Brain pericyte (primary cell): ENCODE measurements around the gene TMEM38A.
"Not testable (repeated sequence)": the region's sequence is repeated elsewhere in the genome, so short reads cannot be mapped to it uniquely, and the experiment has no call there.

Experiments used
- DNase-seq: peaks from one replicate; pipeline ENCODE4 v3.0.0-alpha.2; 2012; ENCODE audit warnings: low read depth, low spot score

TMEM38A gene

GRCh38 chr19:16676101-16676798, 15.3 kb downstream of the TMEM38A start:
- DNase-seq, result no peak

- DNase-seq, result no peak
Measured at GRCh38 chr19:16677055-16677454, 16.1 kb downstream of the TMEM38A start.

- no peak for DNase-seq
Measured at GRCh38 chr19:16678498-16678897, 17.6 kb downstream of the TMEM38A start.

- no peak for DNase-seq
Measured at GRCh38 chr19:16679811-16680210, 18.9 kb downstream of the TMEM38A start.

GRCh38 chr19:16682539-16682938, 21.6 kb downstream of the TMEM38A start:
- DNase-seq, result no peak

GRCh38 chr19:16684216-16684615, 23.3 kb downstream of the TMEM38A start:
- DNase-seq, result no peak

GRCh38 chr19:16688084-16688483, 27.1 kb downstream of the TMEM38A start:
- no peak for DNase-seq

GRCh38 chr19:16698914-16699313, 38.0 kb downstream of the TMEM38A start:
- no peak for DNase-seq

- DNase-seq, result no peak
Measured at GRCh38 chr19:16702123-16702522, 41.2 kb downstream of the TMEM38A start.

- DNase-seq, result no peak
Measured at GRCh38 chr19:16703677-16704076, 42.7 kb downstream of the TMEM38A start.

- DNase-seq, result not testable (repeated sequence)
Measured at GRCh38 chr19:16710870-16711269, 49.9 kb downstream of the TMEM38A start.

GRCh38 chr19:16712295-16712694, 51.4 kb downstream of the TMEM38A start:
- not testable (repeated sequence) for DNase-seq

GRCh38 chr19:16714702-16715287, 53.9 kb downstream of the TMEM38A start:
- no peak for DNase-seq

- DNase-seq, result no peak
Measured at GRCh38 chr19:16715611-16716010, 54.7 kb downstream of the TMEM38A start.

- no peak for DNase-seq
Measured at GRCh38 chr19:16721051-16721450, 60.1 kb downstream of the TMEM38A start.

- DNase-seq, result no peak
Measured at GRCh38 chr19:16722591-16722990, 61.7 kb downstream of the TMEM38A start.

GRCh38 chr19:16726916-16727315, 66.0 kb downstream of the TMEM38A start:
- no peak for DNase-seq

- not testable (repeated sequence) for DNase-seq
Measured at GRCh38 chr19:16735650-16736266, 74.8 kb downstream of the TMEM38A start.

- no peak for DNase-seq
Measured at GRCh38 chr19:16736709-16737108, 75.8 kb downstream of the TMEM38A start.

- no peak for DNase-seq
Measured at GRCh38 chr19:16737911-16738310, 77.0 kb downstream of the TMEM38A start.

- DNase-seq, result no peak
Measured at GRCh38 chr19:16739546-16739945, 78.6 kb downstream of the TMEM38A start.
